A204.1 (cell line): ENCODE results near the gene DCDC2B.

Experiments
- FAIRE-seq: peaks from 2 replicates; lab custom pipeline; 2012; peaks lifted over from hg19 to GRCh38; lab: Jason Lieb, UNC

The DCDC2B gene

DNA sequence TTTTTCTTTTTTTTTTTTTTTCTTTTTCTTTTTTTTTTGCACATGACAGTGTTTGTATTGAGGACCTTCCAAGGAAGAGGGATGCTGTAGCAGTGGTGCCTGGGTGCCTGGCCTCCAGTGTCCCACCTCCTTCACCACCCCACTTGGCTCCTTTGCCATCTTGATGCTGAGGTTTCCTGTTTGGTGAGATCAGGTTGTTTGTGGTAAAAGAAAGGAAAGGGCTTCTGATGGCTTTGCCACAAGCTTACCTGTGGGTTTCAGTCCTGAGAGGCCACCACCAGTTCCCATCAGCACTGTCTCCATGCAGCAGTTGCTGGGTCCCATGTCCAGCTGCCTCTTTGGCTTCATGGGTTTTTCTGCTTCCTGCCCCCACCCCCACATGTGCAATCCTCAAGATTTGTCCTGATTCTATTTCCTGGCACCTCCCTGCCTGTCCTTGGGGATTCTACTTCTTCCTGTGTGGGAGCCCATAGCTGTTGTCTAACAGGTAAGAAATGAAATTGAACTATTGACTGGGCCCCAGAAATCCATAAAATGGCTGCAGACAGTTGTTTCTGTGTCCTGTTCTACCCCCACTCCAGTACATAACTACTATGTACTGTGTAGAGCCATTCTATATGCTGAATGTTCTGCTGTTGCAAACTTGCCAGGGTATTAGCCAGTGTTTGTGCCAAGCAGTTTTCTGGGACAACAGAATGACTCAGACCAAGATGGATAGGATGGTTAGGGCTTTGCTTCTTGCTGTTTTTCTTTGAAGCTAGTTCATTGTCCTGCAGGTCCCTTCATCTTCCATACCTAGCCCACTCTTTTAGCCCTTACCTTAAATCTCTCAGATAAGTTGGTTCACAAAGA, 12.7 kb upstream of the DCDC2B start:
- no peak for FAIRE-seq

DNA sequence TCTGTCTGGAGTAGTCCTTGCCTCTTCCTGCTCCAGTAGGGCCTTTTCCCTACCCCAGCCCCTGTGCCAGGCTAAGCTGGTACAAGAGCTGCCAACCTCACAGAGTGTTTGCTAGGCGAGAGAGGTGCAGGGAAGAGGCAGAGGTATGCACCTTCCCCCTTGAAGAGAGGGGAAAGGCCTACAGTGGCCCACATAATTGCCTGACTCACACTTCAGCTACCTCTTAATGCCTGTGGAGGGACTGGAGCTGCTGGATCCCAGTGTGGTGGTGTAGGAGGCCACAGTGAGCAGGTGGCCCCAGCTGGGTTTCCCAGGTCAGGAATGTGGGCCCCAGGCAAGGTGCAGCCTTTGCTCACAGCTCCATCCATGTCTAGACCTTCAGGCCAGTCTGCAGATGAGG, 11.8 kb upstream of the DCDC2B start:
- FAIRE-seq: no peak

DNA sequence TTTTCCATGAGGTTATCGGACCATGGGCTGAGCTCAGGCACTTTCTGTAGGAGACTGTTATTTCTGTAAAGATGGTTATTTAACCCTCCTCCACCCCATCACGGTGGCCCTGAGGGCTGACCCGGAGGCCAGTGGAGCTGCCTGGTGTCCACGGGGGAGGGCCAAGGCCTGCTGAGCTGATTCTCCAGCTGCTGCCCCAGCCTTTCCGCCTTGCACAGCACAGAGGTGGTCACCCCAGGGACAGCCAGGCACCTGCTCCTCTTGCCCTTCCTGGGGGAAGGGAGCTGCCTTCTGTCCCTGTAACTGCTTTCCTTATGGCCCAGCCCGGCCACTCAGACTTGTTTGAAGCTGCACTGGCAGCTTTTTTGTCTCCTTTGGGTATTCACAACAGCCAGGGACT, 11.1 kb upstream of the DCDC2B start:
- FAIRE-seq: no peak

DNA sequence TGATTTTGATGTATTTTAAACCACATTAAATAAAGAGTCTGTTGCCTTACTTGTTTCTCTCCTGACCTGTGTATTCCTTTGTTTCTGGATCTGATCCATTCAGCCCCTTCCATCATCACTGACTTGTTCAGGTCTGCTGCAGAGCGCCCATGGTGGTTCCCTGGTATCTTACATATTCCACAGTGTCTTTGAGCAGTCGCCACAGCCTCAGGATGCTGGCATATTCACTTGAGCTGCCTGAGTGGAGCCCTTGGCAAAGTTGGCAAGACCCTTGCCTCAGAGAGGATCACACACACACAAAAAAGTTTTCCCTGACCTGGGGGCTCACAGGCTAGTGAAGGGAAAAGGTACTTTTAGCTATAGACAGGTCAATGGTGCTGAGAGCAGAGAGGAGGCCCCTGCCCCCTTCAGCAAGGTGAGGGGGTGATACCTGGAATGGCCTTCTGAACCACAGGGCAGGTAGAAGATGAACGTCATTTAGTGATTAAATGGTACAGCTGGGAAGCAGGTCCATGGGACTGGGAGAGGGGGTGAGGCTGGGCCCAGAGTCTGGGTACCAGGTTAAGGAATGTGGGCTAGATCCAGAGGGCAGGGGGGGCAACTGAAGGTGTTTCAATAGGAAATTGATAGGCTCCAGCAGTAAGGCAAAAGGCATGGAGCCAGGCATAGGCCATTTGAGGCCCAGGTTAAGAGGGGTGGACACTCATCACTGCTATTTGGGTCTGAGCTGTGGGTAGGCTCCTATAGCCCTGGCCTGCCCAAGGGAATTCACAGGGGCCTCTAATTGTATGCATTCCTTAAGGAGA, 10.4 kb upstream of the DCDC2B start:
- no peak for FAIRE-seq

DNA sequence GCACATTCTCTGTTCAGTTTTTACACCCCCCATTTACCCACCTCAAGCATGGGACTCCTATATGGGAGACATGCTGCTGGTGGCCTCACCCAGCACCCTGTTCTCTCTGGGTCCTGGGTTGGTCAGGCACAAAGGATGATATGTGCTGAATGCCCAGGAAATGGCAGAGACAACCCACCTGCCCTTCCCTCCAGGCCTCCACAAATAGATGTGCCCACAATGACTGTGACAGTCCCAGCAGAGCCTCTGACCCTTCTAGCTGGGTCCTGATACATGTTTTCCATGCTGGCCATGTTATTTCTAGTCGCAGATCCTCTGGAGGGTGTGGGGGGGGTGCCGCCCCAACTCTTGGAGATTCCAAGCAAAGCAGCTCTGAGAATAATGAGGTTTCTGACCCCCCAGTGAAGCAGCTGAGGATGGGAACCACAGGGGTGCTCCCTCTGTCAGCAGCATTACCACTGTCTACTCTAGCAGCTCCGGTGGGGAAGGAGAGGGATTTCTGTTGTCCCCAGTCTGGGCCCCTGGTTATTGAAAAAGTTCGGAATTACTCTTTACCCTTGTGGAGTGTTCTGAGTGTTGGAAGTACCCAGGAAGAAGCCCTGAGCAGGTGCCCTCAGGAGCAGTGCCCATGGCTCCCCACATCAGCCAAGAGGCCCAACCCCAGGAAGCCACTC, 9.7 kb upstream of the DCDC2B start:
- FAIRE-seq: no peak

DNA sequence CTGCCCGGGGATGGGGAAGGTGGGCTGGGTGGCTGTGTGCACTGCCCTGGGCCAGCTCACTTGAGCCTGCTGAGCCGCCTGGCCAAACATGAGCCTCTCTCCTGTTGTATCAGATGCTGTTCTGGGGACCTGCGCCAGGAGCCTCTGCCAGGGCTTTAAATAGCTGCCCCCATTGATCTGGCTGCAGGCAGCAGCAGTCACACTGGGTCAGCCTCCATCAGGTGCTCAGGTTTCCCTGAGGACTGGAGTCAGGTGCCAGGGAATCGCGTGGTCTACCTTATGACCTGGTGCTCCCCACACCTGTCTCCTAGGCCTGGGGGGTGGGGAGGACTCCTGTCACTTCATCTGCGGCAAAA, 9.2 kb upstream of the DCDC2B start:
- no peak for FAIRE-seq

DNA sequence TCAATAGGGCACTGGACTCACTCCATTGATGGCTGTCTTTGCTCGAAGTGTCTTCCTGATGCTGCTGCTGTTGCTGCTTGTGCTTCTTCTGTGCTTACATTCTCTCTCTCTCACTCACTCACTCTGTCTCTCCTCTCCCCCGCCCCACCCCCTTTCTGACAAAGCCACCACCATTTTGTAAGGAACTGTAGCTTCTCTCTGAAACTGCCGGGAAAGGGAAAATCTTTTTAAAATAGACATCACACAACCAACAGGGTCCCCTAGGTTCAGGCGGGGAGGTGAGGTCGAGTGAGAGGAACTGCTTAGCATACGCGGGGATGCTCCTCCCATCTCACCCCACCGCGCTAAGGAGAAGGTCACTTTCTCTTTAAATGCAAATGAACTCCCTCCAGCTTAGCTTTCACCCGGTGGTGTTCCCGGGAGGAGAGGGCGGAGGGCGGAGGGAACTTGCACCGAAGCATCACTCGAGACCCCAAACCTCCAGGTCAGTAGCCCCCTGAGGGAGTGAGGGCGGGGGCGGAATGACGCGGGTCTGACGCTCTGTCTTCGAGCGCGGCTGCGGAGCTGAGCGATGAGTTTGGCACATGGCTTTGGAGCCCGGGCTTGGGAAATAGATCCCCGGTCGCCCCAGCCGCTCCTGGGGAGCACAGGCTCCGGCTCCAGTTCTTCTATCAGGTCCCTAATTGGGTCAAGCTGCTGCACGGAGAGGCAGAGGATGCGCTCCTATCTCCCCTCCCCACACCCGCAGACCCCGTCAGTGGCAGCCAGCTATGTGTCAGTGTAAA, 8.5 kb upstream of the DCDC2B start, which contains the start of gene CCDC28B:
TSS of gene CCDC28B (plus strand) at position 370 of the 785 bp plus-strand sequence. CDS start 1,341 bp downstream, outside the sequence.
- no peak for FAIRE-seq

DNA sequence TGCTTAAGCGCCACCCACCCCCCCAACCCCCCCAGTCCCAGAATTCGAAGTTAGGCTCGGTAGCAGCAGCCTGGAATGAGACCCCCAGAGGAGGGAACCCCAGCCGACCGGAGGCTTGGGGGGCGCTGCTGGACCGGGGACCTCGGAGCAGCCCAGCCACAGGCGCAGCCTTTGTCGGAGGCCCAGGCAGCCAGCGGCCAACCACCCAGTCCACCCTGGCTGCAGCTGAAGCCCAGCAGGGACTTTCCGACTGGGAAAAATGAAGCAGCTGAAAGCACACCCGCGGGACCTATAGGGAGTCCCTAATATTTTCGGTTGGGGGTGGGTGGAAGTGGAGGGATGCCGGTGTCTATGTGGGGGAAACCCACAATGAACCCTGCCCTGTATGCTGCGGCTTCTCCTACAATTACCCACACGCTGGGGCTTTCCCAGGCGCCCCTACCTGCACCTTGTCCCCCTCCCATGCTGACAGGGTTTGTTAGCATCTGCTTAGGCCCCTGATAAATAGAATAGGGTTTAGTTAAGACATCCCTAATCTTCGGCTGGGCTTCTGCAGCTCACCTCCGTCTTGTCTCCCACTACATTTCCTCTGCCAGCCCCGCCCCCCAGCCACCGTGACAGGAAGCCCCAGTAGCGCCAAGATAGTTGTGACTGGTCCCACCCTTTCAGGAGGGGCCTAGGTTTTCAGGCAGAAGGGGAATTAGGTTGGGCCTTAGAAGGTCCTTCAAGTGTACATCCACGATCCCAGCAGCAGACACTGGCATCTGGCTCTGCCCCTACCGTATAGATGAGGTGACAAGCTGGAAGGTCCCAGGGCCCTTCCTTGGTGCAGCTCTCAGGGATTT, 7.7 kb upstream of the DCDC2B start:
- no peak for FAIRE-seq

DNA sequence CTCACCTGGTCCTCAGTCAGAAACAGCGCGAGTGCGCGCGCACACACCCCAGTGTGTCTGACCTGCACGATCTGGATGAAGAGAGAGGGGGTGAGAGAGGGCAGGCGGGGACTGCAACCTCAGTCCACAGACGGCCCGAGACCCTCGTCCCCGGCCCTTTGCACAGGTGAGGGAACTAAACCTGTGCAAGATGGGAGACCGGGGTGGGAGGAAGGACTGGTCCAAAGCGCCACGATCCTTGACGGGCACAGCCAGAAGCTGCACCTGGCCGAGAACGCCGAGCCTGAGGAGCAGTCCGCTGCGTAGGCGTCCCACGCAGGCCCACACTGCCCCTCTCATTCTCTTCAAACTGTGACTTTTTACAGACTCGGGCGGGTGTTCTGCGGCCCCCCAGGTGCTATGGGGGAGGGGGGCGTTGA, 3.9 kb upstream of the DCDC2B start:
- no peak for FAIRE-seq

DNA sequence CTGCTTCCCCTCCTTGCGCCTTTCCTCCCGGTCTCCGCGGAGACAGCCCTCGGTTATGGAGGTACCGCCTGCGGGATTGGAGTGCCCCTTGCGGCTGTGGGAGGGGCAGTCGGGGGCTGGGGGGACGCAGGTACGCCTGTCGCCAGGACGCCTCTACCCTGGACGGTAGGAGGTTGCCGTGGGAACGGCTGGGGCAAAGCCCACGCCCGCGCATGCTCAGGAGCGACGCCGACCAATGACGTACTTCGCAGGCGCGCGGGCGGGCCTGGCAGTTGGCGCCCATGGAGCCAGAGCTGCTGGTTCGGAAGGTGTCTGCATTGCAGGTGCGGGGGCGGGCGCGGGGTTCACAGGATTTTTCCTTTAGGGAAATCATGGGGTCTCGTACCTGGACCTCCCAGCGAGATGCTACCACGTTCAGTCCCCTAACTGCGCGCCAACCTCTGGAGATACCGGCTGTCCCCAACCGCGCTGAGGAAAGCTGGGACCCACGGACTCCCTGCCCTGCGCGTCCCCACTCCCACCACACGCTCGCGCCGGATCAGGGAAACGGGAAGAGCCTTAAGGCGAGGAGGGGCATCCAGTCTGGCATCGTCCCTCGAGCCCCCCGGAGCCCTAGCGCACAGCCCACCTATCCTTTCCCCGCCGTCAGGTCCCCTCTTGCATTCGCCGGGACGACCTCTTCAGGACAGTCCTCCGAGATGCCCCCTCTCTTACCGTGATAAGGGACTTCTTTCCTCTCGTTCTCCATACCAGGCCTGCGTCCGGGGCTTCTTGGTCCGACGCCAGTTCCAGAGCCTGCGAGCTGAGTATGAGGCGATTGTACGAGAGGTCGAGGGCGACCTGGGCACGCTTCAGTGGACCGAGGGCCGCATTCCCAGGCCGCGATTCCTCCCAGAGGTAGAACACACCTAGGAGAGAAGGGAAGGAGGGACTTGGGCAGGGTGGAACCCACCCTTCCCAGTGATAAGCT, 3.2 kb upstream of the DCDC2B start, which contains the start of gene IQCC:
TSS of gene IQCC (plus strand) at position 271 of the 970 bp plus-strand sequence. CDS start at position 282, 11 bp downstream.
- no peak for FAIRE-seq

DNA sequence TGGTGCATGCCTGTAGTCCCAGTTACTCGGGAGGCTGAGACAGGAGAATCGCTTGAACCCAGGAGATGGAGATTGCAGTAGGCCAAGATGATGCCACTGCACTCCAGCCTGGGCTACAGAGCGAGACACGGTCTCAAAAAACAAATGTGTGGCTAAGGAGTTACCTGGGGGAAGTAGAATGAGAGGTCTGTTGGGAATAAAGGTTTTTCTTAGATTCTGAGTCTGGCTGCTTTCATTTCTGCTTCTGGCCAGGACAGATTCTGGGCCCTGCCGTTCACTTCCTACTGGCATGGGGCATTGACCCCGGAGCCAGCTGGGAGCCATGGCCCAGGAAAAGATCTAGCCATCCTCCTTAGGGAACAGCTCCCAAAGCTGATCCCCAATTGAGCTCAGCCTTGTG, 420 bp upstream of the DCDC2B start:
- FAIRE-seq: no peak

DNA sequence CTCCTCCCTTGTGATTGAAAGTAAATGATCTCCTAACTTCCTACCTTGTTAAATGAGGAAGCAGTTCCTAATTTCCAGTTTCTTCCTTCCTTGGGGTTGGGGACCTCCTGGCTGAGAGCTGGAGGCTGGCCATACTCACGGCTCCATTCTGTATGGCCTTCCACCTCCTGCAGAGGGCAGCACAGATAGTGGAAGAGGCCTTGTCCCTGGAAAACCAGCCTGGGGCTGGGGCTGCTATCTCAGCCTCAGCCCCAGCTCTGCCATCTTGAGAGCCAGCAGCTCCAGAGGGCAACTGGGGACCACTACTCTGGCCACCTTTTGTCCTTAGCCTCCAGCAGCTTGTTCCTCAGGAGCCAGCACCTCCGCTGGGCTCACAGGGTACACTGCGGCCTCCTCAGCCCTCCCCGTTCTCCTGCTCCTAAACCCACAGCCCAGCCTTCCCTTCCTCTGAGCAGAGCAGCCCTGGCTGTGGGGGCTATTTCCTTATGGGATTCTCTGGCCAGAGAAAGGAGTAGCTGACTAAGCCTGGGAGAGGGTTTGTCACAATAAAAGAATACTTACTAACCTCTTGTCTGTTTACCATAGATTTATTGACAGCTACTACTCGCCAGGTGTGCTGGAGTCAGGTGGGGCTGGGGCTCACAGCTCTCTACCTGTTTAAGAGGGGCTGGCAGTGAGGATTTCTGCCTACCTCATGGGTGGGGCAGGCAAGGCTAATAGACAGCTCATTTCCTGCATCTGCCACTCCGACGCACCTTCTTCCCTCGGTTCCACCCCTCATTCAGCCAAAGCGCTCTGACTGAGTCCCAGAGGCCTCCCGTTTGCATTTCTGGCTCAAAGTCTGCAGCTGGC, 7.0 kb downstream of the DCDC2B start:
- no peak for FAIRE-seq

DNA sequence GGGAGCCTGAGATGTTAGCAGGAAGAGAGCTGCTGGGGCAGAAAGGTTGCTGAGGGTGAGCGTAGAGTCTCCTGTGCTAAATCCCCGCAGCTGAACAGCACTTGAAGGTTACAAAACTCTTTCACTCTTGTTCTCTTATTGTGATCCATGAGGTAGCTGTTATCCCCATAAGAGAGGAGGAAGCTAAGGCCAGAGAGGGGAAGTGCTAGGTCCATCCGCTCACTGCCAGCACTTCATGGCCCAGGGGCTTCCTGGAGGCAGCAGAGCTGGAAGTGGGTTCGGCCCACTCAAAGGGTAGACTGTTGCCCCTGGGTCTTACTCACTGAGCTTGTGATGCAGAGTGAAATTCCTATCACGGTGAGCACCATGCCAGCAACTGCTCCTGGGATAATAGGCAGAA, 7.7 kb downstream of the DCDC2B start:
- FAIRE-seq: no peak

DNA sequence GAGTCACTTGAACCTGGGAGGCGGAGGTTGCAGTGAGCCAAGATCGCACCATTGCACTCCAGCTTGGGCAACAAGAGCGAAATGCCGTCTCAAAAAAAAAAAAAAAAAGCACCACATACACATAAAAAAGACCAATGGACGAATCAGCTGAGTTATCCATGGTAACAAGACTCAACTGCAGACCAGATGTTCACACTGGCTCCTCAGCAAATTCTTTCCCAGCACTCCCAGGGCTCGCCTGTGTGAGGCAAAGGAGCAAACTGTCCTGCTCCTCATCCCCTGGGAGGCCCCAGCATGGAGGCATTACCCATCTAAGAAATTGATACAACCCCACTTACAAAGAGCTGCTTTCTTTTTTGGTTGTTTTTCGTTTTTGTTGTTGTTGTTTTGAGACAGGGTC, 10.1 kb downstream of the DCDC2B start:
- FAIRE-seq: no peak

DNA sequence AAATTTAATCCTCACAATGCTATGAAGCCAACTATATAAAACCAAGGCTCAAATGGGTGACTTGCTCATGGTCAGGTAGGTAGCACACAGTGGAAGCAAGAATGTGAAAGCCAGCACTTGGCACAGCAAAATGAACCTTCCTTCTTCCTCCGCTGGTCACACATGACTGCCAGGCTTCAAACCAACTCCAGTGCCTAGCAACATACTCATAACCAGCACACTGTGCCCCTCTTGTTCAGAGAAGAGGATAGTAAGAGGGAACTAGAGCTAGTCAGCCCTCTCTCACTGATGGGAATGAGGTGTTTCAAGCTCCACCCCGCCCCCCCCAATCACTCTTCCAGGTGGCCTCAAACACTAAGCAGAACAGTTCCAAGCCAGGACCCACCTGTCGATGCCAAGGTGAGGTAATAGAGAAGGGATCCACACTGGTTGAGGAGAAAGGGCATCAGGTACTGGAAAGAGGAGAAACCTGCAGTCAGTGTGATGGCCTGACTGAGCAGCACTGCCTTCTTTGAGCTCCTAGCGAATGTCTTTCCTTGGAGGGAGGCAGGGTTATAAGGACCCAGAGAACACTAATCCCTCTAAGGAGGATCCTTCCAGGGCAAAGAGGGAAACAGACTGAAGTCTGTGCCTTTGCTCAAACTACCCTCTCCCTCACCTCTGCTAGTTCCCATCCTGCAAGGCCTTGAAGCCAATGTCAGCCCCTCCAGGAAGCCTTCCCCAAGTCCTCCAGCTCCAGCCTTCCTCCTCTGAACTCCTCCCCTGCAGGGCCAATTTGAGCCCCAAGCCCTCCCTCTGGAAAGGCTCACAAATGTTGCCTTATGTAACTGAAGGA, 12.1 kb downstream of the DCDC2B start:
- FAIRE-seq: no peak

DNA sequence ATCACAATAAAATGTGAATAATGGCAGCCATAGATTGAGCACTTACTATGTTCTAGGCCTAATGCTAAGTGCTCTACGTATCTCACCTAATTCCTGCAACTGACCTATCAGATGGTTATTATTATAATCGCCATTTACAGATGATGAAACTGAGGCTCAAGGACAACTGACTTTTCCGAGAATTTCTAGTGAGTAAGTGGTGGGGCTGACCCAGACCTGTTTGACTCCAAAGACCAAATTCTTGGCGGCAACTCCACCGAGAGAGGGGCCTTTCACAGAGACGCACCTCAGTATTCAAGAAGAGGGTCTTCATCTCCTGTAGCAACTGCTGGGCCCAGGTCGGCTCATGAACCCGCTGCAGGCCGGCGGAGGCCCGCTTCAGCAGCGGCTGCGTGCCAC, 12.7 kb downstream of the DCDC2B start:
- FAIRE-seq: no peak

DNA sequence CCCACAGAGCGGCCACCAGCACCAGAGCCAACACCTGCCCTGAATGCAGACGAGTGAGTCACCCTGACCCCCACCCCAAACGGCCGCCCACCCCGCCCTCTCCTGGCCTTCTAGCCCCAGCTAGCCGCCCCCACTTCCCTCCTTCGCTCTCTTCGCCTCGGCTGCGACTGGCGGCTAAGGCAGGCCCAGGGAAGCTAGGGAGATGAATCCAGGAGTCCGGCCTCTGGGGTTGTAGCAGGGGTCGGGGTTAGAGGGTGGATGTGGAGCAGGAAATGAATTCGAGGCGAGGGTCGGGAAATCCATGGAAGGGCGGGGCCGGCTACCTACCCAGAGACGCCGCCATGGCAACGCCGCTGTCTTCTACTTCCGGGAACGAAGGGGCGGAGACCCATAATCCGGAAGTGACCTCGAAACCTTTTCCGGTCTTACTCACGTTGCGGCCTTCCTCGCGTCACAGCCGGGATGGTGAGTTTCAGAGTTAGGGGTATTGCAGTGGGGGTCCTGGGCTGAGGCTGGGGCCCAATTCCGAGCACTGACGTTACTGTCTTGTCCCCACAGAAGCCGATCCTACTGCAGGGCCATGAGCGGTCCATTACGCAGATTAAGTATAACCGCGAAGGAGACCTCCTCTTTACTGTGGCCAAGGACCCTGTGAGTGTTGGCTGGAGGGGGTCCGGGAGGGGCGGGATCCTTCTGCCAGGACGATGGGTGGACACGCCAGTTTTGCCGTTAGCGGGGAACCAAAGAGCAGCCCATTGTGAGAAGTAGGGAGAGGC, 13.3 kb downstream of the DCDC2B start, which contains the start of the genes EIF3I and TMEM234:
TSS of gene EIF3I (plus strand) at position 428 of the 776 bp plus-strand sequence. CDS start at position 463, 35 bp downstream.
TSS of gene TMEM234 (minus strand) at position 374 of the 776 bp plus-strand sequence. CDS start at position 343, 31 bp downstream.
- peak; percentile 44 for FAIRE-seq
